ENCODE results near the gene FBXW7. TPM values are rescaled to one million over a fixed set of nuclear protein-coding genes. Genes with fewer than 3 reads are reported as not detected.

The FBXW7 gene
- total RNA-seq, 4 donors from 2014 or later = 20.9 to 47.3 (median 39.5) TPM

GRCh38 chr4:152356428-152357034 is 179.4 kb downstream of the FBXW7 start:
- TF ChIP-seq CTCF (IDR thresholded peaks at IDR 0.05; ENCODE audit: low read depth) = no peak

- TF ChIP-seq CTCF (IDR thresholded peaks at IDR 0.05; ENCODE audit: low read depth) = no peak
Observed at GRCh38 chr4:152352622-152353116, 183.2 kb downstream of the FBXW7 start.

GRCh38 chr4:152352215-152352614 is 183.7 kb downstream of the FBXW7 start:
- TF ChIP-seq CTCF (IDR thresholded peaks at IDR 0.05; ENCODE audit: low read depth) = no peak

- no peak for TF ChIP-seq CTCF (IDR thresholded peaks at IDR 0.05; ENCODE audit: low read depth)
Observed at GRCh38 chr4:152351080-152351479, 184.8 kb downstream of the FBXW7 start.

- TF ChIP-seq CTCF (IDR thresholded peaks at IDR 0.05; ENCODE audit: low read depth) = no peak
Observed at GRCh38 chr4:152348670-152349069, 187.2 kb downstream of the FBXW7 start.

- TF ChIP-seq CTCF (IDR thresholded peaks at IDR 0.05; ENCODE audit: low read depth) = no peak
Observed at GRCh38 chr4:152346979-152347378, 188.9 kb downstream of the FBXW7 start.

- TF ChIP-seq CTCF (IDR thresholded peaks at IDR 0.05; ENCODE audit: low read depth) = no peak
Observed at GRCh38 chr4:152346526-152346925, 189.4 kb downstream of the FBXW7 start.
